GM12878 (cell line): ENCODE results near the gene NFE2. TPM values are rescaled to one million over a fixed set of nuclear protein-coding genes. Genes with fewer than 3 reads are reported as not detected.
A peak's percentile ranks its signal among the peaks of the same experiment; 100 is the strongest.

Experiments used
- ASH2L ChIP-seq: fragments of 300-600, 200-600 bp; sonication (generic); IDR thresholded peaks from 2 replicates; pipeline ENCODE4 v1.6.1; 2017; ENCODE audit warnings: low read depth, mild to moderate bottlenecking, borderline replicate concordance
- ATF7 ChIP-seq: fragments of 450-650 bp; IDR thresholded peaks from 2 replicates; pipeline ENCODE4 v1.6.1; 2016; ENCODE audit warnings: low read depth, mild to moderate bottlenecking
- BACH1 ChIP-seq: fragments of 450-650 bp; IDR thresholded peaks from 2 replicates; pipeline ENCODE4 v1.6.1; 2017; ENCODE audit warnings: mild to moderate bottlenecking, borderline replicate concordance
- BCLAF1 ChIP-seq: fragments of 450-650 bp; IDR thresholded peaks from 2 replicates; pipeline ENCODE4 v1.6.1; 2017; ENCODE audit warnings: antibody characterized with exemption, mild to moderate bottlenecking, moderate library complexity
- CBFB ChIP-seq: IDR thresholded peaks from 2 replicates; pipeline ENCODE4 v1.6.1; 2016; ENCODE audit warnings: antibody characterized with exemption, low read depth
- CHD1 ChIP-seq: IDR thresholded peaks from 2 replicates; pipeline ENCODE4 v1.6.1; 2012; ENCODE audit warnings: low read depth, low read length, improper control_type of control experiment
- CHD2 ChIP-seq: IDR thresholded peaks from 2 replicates; pipeline ENCODE4 v1.6.1; 2011; ENCODE audit warnings: low read depth, low read length, improper control_type of control experiment, borderline replicate concordance
- E2F4 ChIP-seq: IDR thresholded peaks from 2 replicates; pipeline ENCODE4 v1.6.1; 2012; ENCODE audit warnings: low read depth, low read length, improper control_type of control experiment
- ELK1 ChIP-seq: IDR thresholded peaks from 2 replicates; pipeline ENCODE4 v1.6.1; 2012; ENCODE audit warnings: low read depth, low read length, improper control_type of control experiment
- HCFC1 ChIP-seq: fragments of 150-350 bp; IDR thresholded peaks from 2 replicates; pipeline ENCODE4 v1.6.1; 2014; ENCODE audit warnings: low read length
- JUNB ChIP-seq: IDR thresholded peaks from 2 replicates; pipeline ENCODE4 v1.6.1; 2016; ENCODE audit warnings: antibody characterized with exemption, mild to moderate bottlenecking
- LARP7 ChIP-seq: fragments of 450-650 bp; IDR thresholded peaks from 2 replicates; pipeline ENCODE4 v1.6.1; 2017; ENCODE audit warnings: mild to moderate bottlenecking
- MAX ChIP-seq: IDR thresholded peaks from 2 replicates; pipeline ENCODE4 v1.6.1; 2012; ENCODE audit warnings: low read depth, low read length, improper control_type of control experiment
- MYB ChIP-seq: fragments of 150-350 bp; IDR thresholded peaks from 2 replicates; pipeline ENCODE4 v1.6.1; 2014; ENCODE audit warnings: mild to moderate bottlenecking, low read depth, low read length, borderline replicate concordance
- MYC ChIP-seq: IDR thresholded peaks from 2 replicates; pipeline ENCODE4 v1.6.1; 2011; ENCODE audit warnings: mild to moderate bottlenecking, low read length, moderate library complexity, inconsistent platforms; ENCODE audit not compliant: insufficient read depth, insufficient replicate concordance, insufficient read length, severe bottlenecking
- NFYA ChIP-seq: IDR thresholded peaks from 2 replicates; pipeline ENCODE4 v1.6.1; 2011; ENCODE audit warnings: low read depth, mild to moderate bottlenecking, low read length, improper control_type of control experiment, borderline replicate concordance
- POLR2AphosphoS5 ChIP-seq: IDR thresholded peaks from 2 replicates; pipeline ENCODE4 v1.6.1; 2011; ENCODE audit warnings: mild to moderate bottlenecking, low read length, inconsistent platforms
- POU2F2 ChIP-seq: IDR thresholded peaks from 3 replicates; pipeline ENCODE4 v1.6.1; 2011; ENCODE audit warnings: low read depth, mild to moderate bottlenecking, low read length, borderline replicate concordance
- RELB ChIP-seq: fragments of 450-650 bp; IDR thresholded peaks from 2 replicates; pipeline ENCODE4 v1.6.1; 2017; ENCODE audit warnings: low read depth, mild to moderate bottlenecking, moderate library complexity
- RUNX3 ChIP-seq: IDR thresholded peaks from 2 replicates; pipeline ENCODE4 v1.6.1; 2012; ENCODE audit warnings: low read length, inconsistent platforms
- SMAD5 ChIP-seq: IDR thresholded peaks from 2 replicates; pipeline ENCODE4 v1.6.1; 2016; ENCODE audit warnings: antibody characterized with exemption, low read depth
- SRF ChIP-seq, 2 experiments: IDR thresholded peaks; 2 replicates each; pipeline ENCODE4 v1.6.1; 2011; ENCODE audit warnings: low read depth in 2 of 2, low read length in 2 of 2, mild to moderate bottlenecking in 1 of 2, moderate library complexity in 1 of 2
- TARDBP ChIP-seq: IDR thresholded peaks from 2 replicates; pipeline ENCODE4 v1.6.1; 2016; ENCODE audit warnings: borderline replicate concordance
- ZNF24 ChIP-seq: fragments of 450-650 bp; IDR thresholded peaks from 2 replicates; pipeline ENCODE4 v1.6.1; 2017; ENCODE audit warnings: antibody characterized with exemption, mild to moderate bottlenecking
- polyA plus RNA-seq, 11 experiments: library from polyadenylated mRNA; depleted of rRNA in 4 of 11; unstranded in 6 of 11; stranded (reverse) in 5 of 11; fragments of >200 nt; fragmentation: Nextera tagmentation in 4 of 11; fragmentation: Illumina TruSeq in 1 of 11; extraction: Ambion mirVana in 4 of 11; extraction: Trizol in 1 of 11; gene quantifications; 1 replicate in 1 of 11; 2 replicates in 10 of 11; pipeline versions ENCODE4 v1.2.1 to v1.2.3, GENCODE V29; 2011 to 2016; ENCODE audit warnings: inconsistent platforms in 2 of 11, missing spikeins in 2 of 11, low read depth in 1 of 11
- total RNA-seq, 4 experiments: library from RNA; depleted of rRNA in 3 of 4; stranded (reverse); fragments of >200 nt in 3 of 4; fragmentation: Illumina TruSeq in 1 of 4; extraction: Trizol in 1 of 4; gene quantifications; 2 replicates each; pipeline versions ENCODE4 v1.2.1 to v1.2.3, GENCODE V29; 2013 to 2021

Gene NFE2
- total and polyA plus RNA-seq, 10 of the 15 experiments (the other 5 are each of a cell fraction or from before 2014, with no cell fraction given) = 0.06 to 0.28 TPM; not detected in 8

GRCh38 chr12:54279632-54280467 lies 21.0 kb downstream of the NFE2 start, which contains the start of gene CBX5 (continued):
- peak; percentile 58; the same call in 1 of the 2 replicates for TF ChIP-seq NFYA
- TF ChIP-seq LARP7 = no peak
- peak; percentile 60; the same call in 1 of the 2 replicates for TF ChIP-seq RELB
- peak; percentile 52 for TF ChIP-seq MYC
- no peak; the same call in none of the 2 replicates for TF ChIP-seq HCFC1
- TF ChIP-seq BACH1 = 0 out of 2 replicates have a peak, but pooled peaks have one; percentile 16
- 0 out of 2 replicates have a peak, but pooled peaks have one; percentile 27 for TF ChIP-seq JUNB
- peak; percentile 92 for TF ChIP-seq MAX
- TF ChIP-seq MYB = no peak
- TF ChIP-seq TARDBP = peak; percentile 54; the same call in 1 of the 2 replicates
- TF ChIP-seq ZNF24 = no peak
- TF ChIP-seq CHD2 = peak; percentile 66; the same call in 1 of the 2 replicates
- TF ChIP-seq POU2F2 = peak; percentile 63; the same call in 2 of the 3 replicates
- peak; percentile 81 for TF ChIP-seq E2F4
- TF ChIP-seq SRF (IDR thresholded peaks at IDR 0.05; ENCODE audit: low read depth in 2 of 2, low read length in 2 of 2) = peak in 1 of 2 experiments; percentile 26; a peak in 1 of 4 replicates
- TF ChIP-seq CHD1 = 0 out of 2 replicates have a peak, but pooled peaks have one; percentile 79
- TF ChIP-seq POLR2AphosphoS5 = peak; percentile 95
- peak; percentile 53 for TF ChIP-seq CBFB
- TF ChIP-seq BCLAF1 = no peak
- no peak for TF ChIP-seq ATF7
- TF ChIP-seq ASH2L = no peak
- TF ChIP-seq RUNX3 = peak; percentile 86
- peak; percentile 49; the same call in 1 of the 2 replicates for TF ChIP-seq SMAD5
- TF ChIP-seq ELK1 = no peak
